Lung microvascular endothelial cell (primary cell): ENCODE measurements around the gene EEF2K. TPM values are rescaled to one million over a fixed set of nuclear protein-coding genes. Genes with fewer than 3 reads are reported as not detected.

Experiments used
- DNase-seq, 2 donors: peaks; one replicate each; pipeline versions ENCODE4 v3.0.0 to v3.0.0-alpha.2; 2010; ENCODE audit warnings: low read depth in 2 of 2
- total RNA-seq: library from RNA; depleted of rRNA; stranded (reverse); fragments of >200 nt; gene quantifications from 2 replicates; pipeline ENCODE4 v1.2.1, GENCODE V29; 2014

Gene EEF2K
- total RNA-seq, 1 donor from 2014 or later = 36.7 TPM

DNA sequence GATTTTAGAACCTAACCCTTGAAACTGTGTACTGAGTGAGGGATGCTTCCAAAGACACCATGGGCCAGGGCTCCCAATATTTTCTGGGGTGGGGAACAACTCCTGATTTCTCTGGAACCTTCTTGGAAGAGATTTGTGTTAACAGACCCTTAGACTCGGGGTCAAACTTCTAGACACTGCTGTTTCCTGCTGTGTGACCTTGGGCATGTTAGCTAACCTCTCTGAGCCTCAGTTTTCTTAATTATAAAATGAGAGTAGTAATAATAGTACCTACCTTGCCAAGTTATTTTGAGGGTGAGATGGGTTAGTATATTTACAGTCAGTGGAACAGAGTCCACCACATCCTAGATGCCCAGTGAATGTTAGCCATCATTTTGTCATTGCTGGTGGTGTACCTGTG lies 109.9 kb downstream of the EEF2K start:
- no peak for DNase-seq

DNA sequence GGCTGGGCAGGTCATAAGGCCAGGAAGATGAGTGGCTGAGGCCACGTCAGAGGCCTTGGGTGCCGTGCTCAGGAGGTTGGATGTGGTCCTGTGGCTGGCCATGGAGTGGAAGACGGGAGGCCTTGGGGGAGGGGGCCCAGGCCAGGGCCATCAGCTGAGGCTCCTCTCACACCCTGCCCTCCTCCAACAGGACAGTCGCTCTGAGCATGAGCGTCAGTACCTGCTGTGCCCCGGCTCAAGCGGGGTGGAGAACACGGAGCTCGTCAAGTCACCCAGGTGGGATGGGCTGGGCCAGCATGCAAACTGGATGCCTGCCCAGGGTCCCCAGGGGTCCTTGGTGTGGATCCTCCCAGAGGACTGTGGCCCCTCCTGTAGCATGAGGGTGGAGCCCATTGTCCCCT lies 110.3 kb downstream of the EEF2K start:
- DNase-seq = no peak

- DNase-seq = no peak
Observed at GRCh38 chr16:22317001-22317530, 111.0 kb downstream of the EEF2K start.

DNA sequence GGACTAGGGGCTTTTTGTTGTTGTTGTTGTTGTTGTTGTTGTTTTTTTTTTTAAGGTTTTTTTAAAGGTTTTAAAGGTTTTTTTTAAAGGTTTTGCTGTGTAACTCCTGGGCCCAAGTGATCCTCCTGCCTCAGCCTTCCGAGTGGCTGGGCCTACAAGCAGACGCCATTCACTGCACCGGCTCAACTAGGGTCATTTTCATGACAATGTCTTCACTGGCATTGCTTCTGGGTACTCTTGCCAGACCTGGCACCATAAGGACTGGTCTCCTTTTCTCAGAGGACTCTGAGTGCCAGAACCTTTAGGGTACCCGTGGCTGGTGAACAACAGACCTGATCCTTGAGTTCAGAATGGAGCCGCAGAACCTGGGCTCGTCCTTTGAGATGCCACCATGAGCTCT lies 111.5 kb downstream of the EEF2K start:
- DNase-seq = no peak

DNA sequence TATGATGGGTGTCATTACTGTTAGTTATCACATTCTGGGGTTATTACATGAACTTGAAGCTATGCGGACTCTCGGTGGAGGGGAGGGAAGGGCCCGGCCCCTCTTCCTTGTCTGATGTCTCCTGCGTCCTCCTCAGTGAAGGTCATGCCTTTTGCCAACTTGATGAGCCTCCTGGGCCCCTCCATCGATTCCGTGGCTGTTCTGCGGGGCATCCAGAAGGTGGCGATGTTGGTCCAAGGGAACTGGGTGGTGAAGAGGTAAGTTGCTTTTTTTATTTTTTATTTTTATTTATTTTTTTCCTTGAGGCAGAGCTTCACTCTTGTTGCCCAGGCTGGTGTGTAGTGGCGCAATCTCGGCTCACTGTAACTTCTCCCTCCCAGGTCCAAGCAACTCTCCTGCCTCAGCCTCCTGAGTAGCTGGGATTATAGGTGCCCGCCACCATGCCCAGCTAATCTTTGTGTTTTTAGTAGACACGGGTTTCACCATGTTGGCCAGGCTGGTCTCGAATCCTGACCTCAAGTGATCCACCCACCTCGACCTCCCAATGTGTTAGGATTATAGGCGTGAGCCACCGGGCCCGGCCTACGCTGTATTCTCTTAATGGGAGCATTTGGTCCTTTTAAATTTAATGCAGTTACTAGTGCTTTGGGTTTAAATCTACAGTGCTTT lies 112.7 kb downstream of the EEF2K start:
- peak; percentile 44 to 55 for DNase-seq

- DNase-seq = peak in 1 of 2 donors; percentile 79
Observed at GRCh38 chr16:22320572-22321339, 114.7 kb downstream of the EEF2K start.

- peak; percentile 83 to 94 for DNase-seq
Observed at GRCh38 chr16:22321340-22322001, 115.4 kb downstream of the EEF2K start.

- DNase-seq = no peak
Observed at GRCh38 chr16:22322021-22322471, 116.0 kb downstream of the EEF2K start.

- no peak for DNase-seq
Observed at GRCh38 chr16:22322741-22323140, 116.7 kb downstream of the EEF2K start.

GRCh38 chr16:22323173-22323958 lies 117.3 kb downstream of the EEF2K start:
- DNase-seq = no peak

GRCh38 chr16:22323959-22324786 lies 118.1 kb downstream of the EEF2K start:
- DNase-seq = no peak

GRCh38 chr16:22324787-22325597 lies 118.9 kb downstream of the EEF2K start:
- DNase-seq = no peak

GRCh38 chr16:22325598-22326368 lies 119.7 kb downstream of the EEF2K start:
- DNase-seq = no peak

DNA sequence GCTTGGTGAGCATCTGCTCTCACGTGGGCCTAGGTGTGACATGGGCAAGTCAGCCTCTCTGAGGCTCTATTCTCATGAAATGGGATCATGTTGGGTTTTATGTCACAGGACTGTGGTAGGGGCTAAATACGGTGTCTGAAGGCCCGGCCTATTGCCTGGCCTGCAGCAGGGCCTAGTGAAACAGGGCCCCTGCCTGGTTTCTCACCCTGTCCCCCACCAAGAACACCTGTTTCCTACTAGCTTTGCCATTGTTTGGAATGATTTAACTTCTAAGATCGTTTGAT lies 120.2 kb downstream of the EEF2K start:
- no peak for DNase-seq

DNA sequence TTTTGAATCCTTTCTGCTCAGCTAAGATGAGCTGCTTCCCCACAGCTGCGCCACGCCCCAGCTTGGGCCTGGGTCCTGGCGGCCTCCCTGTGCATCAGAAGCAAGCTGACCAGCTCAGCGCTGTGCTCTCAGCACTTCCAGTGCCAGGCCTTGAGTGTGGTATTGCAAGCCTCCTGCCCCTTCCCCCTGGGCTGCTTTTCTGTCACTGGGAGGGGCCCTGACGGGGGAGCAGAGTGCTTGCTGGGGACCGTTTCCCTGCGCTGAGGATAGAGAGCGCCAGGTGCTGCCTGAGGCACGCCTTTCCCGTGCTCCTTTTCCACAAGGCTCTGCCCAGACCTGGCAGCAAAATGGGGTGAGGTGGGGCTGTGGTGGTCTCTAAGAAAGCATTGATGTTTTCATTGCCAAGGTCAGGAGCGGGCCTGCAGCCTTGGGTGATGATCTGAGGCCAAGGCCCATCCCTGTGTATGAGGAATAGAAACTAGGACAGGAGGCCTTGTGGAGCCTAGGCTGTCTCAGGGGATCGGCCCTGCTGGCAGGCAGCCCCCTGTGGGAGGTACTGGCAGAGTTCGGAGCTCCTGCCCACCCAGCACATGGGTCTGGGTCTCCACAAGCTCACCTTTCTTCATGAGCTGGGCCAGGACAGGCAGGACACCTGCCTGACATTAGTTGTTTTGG lies 120.8 kb downstream of the EEF2K start:
- DNase-seq = no peak

GRCh38 chr16:22327446-22327775 lies 121.3 kb downstream of the EEF2K start:
- DNase-seq = no peak

DNA sequence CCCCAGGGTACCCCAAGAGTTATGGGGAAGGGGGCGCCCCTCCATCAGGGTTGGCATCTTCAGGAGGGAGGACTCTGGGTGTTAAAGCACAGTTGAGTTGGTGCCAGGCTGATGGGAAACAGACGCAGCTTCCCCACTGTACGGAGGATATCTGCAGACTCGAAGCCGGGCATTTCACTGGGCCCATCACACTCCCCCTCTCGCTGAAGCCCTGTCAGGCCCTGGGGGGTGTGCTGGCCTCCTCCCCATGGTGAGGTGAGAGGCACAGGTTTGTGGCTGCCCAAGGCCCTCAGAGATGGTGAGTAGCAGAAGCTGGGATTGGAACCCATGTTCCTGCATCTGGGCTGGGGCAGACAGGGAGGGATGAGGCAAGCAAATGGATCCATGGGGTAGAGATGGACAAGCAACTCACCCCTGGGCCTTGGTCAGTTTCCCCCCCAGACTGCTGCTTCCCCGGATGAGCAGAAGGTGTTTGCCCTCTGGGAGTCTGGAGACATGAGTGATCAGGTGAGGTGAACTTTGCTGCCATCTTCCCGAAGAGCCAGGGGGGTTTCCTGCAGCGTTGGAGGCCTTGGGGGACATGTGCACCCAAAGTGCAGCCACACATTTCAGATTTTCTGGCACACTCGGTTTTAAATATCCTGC lies 122.1 kb downstream of the EEF2K start:
- no peak for DNase-seq

GRCh38 chr16:22329199-22329695 lies 123.2 kb downstream of the EEF2K start:
- no peak for DNase-seq
